WERI-Rb-1 (cell line): ENCODE data around the gene TTBK1.

Experiments used
- DNase-seq: peaks from one replicate; pipeline ENCODE4 v3.0.0-alpha.2; 2020
- H3K27ac ChIP-seq: fragments of 250-450 bp; sonication (Bioruptor Pico); 2 replicates; pipeline ENCODE4 v1.5.1; 2020; ENCODE audit warnings: mild to moderate bottlenecking, moderate library complexity
- H3K27me3 ChIP-seq: fragments of 250-450 bp; sonication (Bioruptor Pico); 2 replicates; pipeline ENCODE4 v1.5.1; 2021; ENCODE audit warnings: mild to moderate bottlenecking, low read depth, moderate library complexity; ENCODE audit not compliant: insufficient read depth, severe bottlenecking
- H3K36me3 ChIP-seq: fragments of 250-450 bp; sonication (Bioruptor Pico); 2 replicates; pipeline ENCODE4 v1.5.1; 2020; ENCODE audit warnings: mild to moderate bottlenecking, moderate library complexity
- H3K4me3 ChIP-seq: 2 replicates; pipeline ENCODE4 v1.5.1; 2011; ENCODE audit warnings: low read depth, mild to moderate bottlenecking, control low read depth, low read length
- H3K9me3 ChIP-seq: fragments of 250-450 bp; sonication (Bioruptor Pico); 2 replicates; pipeline ENCODE4 v1.5.1; 2021; ENCODE audit warnings: mild to moderate bottlenecking, moderate library complexity; ENCODE audit not compliant: severe bottlenecking
- TF ChIP-seq, protein P1 (sequence below): IDR thresholded peaks from 2 replicates; pipeline ENCODE4 v1.5.1; 2011; ENCODE audit warnings: low read depth, mild to moderate bottlenecking, control low read depth, inconsistent platforms, low read length

The TTBK1 gene

DNA sequence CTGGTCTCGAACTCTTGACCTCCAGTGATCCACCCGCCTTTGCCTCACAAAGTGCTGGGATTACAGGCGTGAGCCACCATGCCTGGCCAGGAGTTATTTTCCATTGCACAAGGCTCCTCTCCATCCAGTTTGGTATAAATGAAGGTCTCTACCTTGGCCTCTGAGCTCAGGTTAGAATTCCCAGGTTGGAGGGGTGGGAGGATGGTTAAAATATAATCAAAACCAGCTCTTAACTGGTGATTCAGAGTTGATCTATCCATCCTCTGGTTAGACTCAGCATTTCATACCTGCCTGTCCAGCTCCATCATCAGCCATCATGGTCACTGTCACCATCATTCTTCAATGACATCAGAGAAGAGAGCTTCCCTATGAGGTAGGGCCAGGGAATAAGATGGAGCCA lies 52.2 kb downstream of the TTBK1 start:
- Histone ChIP-seq H3K36me3 (no peaks in the 10 kb centered on the region), H3K27ac (no peak overlapping the region), H3K27me3 (no peaks in the 10 kb centered on the region), H3K9me3 (no peaks in the 10 kb centered on the region), H3K4me3 (no peak overlapping the region)
- DNase-seq: no peak
- TF ChIP-seq, protein P1, sequence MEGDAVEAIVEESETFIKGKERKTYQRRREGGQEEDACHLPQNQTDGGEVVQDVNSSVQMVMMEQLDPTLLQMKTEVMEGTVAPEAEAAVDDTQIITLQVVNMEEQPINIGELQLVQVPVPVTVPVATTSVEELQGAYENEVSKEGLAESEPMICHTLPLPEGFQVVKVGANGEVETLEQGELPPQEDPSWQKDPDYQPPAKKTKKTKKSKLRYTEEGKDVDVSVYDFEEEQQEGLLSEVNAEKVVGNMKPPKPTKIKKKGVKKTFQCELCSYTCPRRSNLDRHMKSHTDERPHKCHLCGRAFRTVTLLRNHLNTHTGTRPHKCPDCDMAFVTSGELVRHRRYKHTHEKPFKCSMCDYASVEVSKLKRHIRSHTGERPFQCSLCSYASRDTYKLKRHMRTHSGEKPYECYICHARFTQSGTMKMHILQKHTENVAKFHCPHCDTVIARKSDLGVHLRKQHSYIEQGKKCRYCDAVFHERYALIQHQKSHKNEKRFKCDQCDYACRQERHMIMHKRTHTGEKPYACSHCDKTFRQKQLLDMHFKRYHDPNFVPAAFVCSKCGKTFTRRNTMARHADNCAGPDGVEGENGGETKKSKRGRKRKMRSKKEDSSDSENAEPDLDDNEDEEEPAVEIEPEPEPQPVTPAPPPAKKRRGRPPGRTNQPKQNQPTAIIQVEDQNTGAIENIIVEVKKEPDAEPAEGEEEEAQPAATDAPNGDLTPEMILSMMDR: no peak

DNA sequence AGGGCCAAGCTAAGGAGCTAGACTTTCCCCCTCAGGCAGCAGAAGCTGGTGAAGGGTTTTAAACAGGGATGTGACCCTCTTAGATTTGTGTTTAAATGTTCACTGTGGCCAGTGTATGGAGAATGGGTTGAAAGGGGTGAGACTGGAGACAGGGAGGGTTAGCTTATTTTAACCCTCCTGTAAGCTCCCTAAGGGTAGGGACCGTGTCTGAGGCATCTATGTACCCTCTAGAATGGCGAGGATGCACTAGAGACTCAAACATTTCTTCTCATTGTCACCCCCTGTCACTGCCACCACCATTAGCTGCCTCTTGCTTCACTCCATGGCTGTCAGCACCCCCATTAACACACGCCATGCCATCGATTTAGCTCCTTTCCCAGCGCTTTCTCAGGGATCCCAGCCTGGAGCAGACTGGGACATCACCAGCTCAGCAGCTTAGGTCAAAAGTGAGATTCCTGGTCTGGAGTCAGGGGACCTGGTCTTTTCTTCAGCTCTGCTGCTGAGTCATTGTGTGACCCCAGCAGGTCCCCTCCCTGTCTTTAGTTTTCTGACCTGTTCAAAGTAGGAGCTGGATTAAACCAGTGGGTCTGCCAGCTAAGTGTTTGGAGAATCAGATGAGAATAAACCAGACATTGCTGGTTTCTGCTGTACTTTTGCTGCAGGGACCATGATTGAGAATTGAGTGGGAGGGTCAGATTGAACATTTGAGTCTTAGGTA lies 53.7 kb downstream of the TTBK1 start:
- H3K27me3 ChIP-seq: no peaks in the 10 kb centered on the region
- no peak overlapping the region for H3K4me3 ChIP-seq
- DNase-seq: no peak
- no peaks in the 10 kb centered on the region for H3K9me3 ChIP-seq
- no peak overlapping the region; the same call in 1 of the 2 replicates for H3K27ac ChIP-seq
- TF ChIP-seq, protein P1: no peak
- no peaks in the 10 kb centered on the region for H3K36me3 ChIP-seq

DNA sequence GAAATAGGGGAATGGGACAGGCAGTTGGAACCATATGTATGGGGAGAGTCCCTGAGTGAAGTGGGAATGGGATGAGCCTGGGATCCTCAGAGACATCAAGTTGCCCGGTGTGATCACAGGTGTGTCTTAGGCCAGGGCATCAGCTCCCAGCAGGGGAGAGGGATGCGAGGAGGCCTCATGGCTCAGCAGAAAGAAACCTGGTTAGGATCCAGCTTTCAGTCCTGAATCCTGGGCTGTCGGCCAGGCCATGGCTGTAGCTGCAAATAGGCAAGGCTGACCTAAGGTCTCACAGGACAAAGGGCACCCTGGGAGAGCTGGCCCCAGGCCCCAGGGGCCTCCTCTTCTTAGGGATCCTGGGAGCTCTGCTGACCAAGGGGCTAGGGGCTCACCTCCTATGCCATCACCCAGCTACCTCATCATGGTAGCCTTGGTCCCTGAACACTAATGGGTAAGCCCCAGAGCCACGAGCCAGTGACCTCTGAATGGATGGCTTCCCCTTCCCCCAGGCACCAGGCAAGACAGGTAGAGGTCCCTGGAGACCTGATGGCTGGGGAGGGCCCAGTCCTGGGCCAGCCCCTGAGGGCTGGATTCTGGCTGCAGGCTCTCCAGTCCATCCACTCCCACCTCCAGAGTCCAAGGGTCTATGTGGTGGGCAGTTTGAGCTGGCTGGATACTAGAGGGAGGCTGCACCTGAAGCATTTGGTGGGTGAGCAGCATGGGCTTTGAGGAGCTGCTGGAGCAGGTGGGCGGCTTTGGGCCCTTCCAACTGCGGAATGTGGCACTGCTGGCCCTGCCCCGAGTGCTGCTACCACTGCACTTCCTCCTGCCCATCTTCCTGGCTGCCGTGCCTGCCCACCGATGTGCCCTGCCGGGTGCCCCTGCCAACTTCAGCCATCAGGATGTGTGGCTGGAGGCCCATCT lies 54.6 kb downstream of the TTBK1 start, which contains the start of gene SLC22A7:
Gene SLC22A7 (plus strand): TSS at position 617 of the 921 bp plus-strand sequence. CDS start 99 bp downstream, at position 716.
- Histone ChIP-seq H3K27ac (no peak within 1 kb of the TSS; the same call in 1 of the 2 replicates), H3K4me3 (no peak within 1 kb of the TSS), H3K27me3 (no peaks in the 10 kb centered on the region), H3K36me3 (no peaks in the 10 kb centered on the region), H3K9me3 (no peaks in the 10 kb centered on the region)
- TF ChIP-seq, protein P1: no peak
- no peak for DNase-seq

DNA sequence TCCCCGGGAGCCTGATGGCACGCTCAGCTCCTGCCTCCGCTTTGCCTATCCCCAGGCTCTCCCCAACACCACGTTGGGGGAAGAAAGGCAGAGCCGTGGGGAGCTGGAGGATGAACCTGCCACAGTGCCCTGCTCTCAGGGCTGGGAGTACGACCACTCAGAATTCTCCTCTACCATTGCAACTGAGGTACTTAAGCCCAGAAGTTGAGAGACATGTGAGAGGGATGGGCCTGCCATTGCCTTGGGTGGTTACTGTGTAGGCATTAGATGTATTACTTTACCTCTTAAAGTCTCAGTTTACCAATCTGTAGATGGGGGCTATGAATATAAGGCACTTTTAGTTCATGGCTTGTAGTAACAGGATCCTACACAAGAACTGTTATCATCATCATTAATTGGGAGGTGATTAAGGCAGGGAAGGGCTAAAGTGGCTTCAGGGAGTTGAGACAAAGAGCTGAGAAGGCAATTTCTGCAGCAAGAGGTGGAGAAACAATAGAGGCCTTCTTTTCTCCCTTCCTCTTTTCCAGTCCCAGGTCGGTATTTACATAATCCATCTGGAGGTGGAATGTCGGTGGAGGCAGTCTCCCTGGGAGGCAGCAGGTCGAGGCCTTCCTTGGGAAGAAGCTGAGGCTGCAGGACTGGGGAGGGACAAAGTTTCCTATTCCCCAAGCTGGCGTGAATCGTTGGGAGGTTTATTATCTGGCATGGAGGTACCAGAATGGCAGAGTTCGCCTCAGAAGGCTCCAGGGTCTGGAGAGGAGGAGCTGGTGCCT lies 55.5 kb downstream of the TTBK1 start:
- Histone ChIP-seq H3K4me3 (no peak overlapping the region), H3K36me3 (no peaks in the 10 kb centered on the region), H3K9me3 (no peaks in the 10 kb centered on the region), H3K27ac (no peak overlapping the region), H3K27me3 (no peaks in the 10 kb centered on the region)
- DNase-seq: no peak
- TF ChIP-seq, protein P1: no peak

DNA sequence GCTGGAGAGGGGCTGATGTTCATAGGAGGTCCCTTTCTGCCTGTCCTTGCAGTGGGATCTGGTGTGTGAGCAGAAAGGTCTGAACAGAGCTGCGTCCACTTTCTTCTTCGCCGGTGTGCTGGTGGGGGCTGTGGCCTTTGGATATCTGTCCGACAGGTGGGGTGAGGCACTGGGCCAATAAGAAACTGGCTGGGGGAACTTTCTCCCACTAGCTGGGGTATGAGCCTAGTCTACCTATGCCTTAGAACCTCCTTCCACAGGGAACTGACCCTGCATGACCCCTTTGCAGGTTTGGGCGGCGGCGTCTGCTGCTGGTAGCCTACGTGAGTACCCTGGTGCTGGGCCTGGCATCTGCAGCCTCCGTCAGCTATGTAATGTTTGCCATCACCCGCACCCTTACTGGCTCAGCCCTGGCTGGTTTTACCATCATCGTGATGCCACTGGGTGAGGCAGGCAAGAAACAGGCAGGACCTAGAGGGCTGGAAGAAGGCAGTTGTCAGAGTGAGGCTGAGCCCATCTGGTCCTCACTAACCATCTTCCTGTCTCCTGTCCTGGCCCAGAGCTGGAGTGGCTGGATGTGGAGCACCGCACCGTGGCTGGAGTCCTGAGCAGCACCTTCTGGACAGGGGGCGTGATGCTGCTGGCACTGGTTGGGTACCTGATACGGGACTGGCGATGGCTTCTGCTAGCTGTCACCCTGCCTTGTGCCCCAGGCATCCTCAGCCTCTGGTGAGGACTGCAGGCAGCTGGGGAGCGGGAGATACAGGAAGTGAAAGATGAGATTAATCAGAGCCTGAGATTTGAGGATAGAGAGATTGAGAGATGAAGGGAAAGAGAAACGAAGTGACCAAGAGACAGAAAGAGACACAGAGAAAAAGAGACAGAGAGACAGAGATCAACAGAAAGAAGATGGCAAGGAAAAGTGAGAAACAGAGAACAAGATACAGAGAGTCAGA lies 56.3 kb downstream of the TTBK1 start:
- H3K4me3 ChIP-seq: no peak overlapping the region
- H3K9me3 ChIP-seq: no peaks in the 10 kb centered on the region
- H3K27me3 ChIP-seq: no peaks in the 10 kb centered on the region
- H3K36me3 ChIP-seq: no peaks in the 10 kb centered on the region
- TF ChIP-seq, protein P1: no peak
- H3K27ac ChIP-seq: no peak overlapping the region
- DNase-seq: no peak
